Upper lobe of left lung (tissue), 6 donors: ENCODE results near the gene PLA2G4A. TPM values are rescaled to one million over a fixed set of nuclear protein-coding genes. Genes with fewer than 3 reads are reported as not detected.

ENCODE experiments used
- ATAC-seq, 2 donors: fragments of 200-7000 bp; cut with Tn5 transposase; one replicate each; pipeline ENCODE4 v1.9.1; 2022; ENCODE audit warnings: mild to moderate bottlenecking in 2 of 2, moderate library complexity in 2 of 2; ENCODE audit not compliant: low FRiP score in 2 of 2
- DNase-seq, 2 donors: peaks; one replicate each; pipeline ENCODE4 v3.0.0-alpha.2; 2019 to 2020
- H3K27ac ChIP-seq, 4 donors: fragments of 200-600 bp; sonication (generic); one replicate each; pipeline ENCODE4 v1.5.1; 2016 to 2019
- H3K27me3 ChIP-seq, 4 donors: fragments of 200-600 bp; sonication (generic); one replicate each; pipeline ENCODE4 v1.5.1; 2017 to 2019
- H3K36me3 ChIP-seq, 4 donors: fragments of 200-600 bp; sonication (generic); one replicate each; pipeline ENCODE4 v1.5.1; 2016 to 2019
- H3K4me1 ChIP-seq, 4 donors: fragments of 200-600 bp; sonication (generic); one replicate each; pipeline ENCODE4 v1.5.1; 2018 to 2019
- H3K4me3 ChIP-seq, 4 donors: fragments of 200-600 bp; sonication (generic); one replicate each; pipeline ENCODE4 v1.5.1; 2017 to 2019; ENCODE audit warnings: mild to moderate bottlenecking in 2 of 4, moderate library complexity in 1 of 4
- H3K9me3 ChIP-seq, 4 donors: fragments of 200-600 bp; sonication (generic); one replicate each; pipeline ENCODE4 v1.5.1; 2018 to 2019
- EP300 ChIP-seq, 4 donors: sonication (generic); formaldehyde crosslinking; IDR thresholded peaks; one replicate each; pipeline ENCODE4 v1.5.1; 2017; ENCODE audit warnings: antibody characterized with exemption in 4 of 4, control low read depth in 2 of 4
- POLR2A ChIP-seq, 4 donors: fragments of 450-650 bp; IDR thresholded peaks; one replicate each; pipeline ENCODE4 v1.5.1; 2016 to 2017; ENCODE audit warnings: antibody characterized with exemption in 4 of 4, mild to moderate bottlenecking in 2 of 4
- POLR2AphosphoS5 ChIP-seq, 2 donors: sonication (generic); formaldehyde crosslinking; IDR thresholded peaks; one replicate each; pipeline ENCODE4 v1.5.1; 2017; ENCODE audit warnings: antibody characterized with exemption in 2 of 2
- WGBS, 2 donors: methylation state at CpG; one replicate each; pipeline ENCODE4 v1.1.5; 2017 to 2018; 5-methylcytosine and 5-hydroxymethylcytosine counted together
- total RNA-seq, 6 donors: library from RNA; depleted of rRNA in 4 of 6; stranded (reverse); fragments of >200 nt in 4 of 6; gene quantifications; one replicate each; pipeline versions ENCODE4 v1.1.0 to v1.2.1, GENCODE V29; 2016 to 2021
- TF ChIP-seq, protein P1 (sequence below), 6 experiments: fragments of 450-650 bp in 4 of 6; fragments of 200-600 bp in 2 of 6; sonication (generic) in 2 of 6; IDR thresholded peaks; one replicate each; pipeline ENCODE4 v1.5.1; 2016 to 2019; ENCODE audit warnings: antibody characterized with exemption in 6 of 6
- donor health status: DM: no; HTN: no; CAD: no; lungs with moderate emphysema.
- donor health status: DM: no; HTN: yes; CAD: no; lungs with severe emphysema.

Gene PLA2G4A
- total RNA-seq, 6 donors from 2014 or later: 2.1 to 11.8 (median 7.5) TPM

DNA sequence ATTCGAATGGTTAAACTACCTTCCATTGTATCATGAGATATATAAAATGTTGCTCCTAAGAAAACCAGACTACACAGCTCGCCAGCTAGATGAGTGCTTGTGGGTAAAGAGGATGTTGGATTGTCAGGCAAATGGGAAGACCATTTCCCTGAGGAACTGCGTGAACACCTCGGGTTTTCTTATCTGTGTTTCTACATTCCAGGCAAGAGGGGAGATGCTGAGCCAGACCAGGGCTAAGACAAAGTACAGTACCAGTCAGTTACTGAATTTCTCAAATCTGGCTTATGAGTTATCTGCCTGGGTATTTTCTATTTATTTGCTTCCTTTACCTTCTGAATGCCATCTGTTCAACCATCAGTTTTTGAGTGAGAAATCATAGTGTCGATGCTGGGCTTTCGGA, 170.8 kb downstream of the PLA2G4A start:
- Histone ChIP-seq H3K4me3 (no peak overlapping the region), H3K27ac (no peak overlapping the region), H3K9me3 (no peaks in the 10 kb centered on the region), H3K4me1 (no peaks in the 10 kb centered on the region), H3K36me3 (no peaks in the 10 kb centered on the region), H3K27me3 (no peaks in the 10 kb centered on the region)
- WGBS, 2 donors: 77 to 81% methylated on average over 6 of the region's 6 CpGs
- no peak for ATAC-seq
- no peak for TF ChIP-seq POLR2AphosphoS5 (IDR thresholded peaks at IDR 0.05)
- no peak for TF ChIP-seq EP300 (IDR thresholded peaks at IDR 0.05)
- no peak for TF ChIP-seq POLR2A (IDR thresholded peaks at IDR 0.05)
- TF ChIP-seq, protein P1, sequence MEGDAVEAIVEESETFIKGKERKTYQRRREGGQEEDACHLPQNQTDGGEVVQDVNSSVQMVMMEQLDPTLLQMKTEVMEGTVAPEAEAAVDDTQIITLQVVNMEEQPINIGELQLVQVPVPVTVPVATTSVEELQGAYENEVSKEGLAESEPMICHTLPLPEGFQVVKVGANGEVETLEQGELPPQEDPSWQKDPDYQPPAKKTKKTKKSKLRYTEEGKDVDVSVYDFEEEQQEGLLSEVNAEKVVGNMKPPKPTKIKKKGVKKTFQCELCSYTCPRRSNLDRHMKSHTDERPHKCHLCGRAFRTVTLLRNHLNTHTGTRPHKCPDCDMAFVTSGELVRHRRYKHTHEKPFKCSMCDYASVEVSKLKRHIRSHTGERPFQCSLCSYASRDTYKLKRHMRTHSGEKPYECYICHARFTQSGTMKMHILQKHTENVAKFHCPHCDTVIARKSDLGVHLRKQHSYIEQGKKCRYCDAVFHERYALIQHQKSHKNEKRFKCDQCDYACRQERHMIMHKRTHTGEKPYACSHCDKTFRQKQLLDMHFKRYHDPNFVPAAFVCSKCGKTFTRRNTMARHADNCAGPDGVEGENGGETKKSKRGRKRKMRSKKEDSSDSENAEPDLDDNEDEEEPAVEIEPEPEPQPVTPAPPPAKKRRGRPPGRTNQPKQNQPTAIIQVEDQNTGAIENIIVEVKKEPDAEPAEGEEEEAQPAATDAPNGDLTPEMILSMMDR (IDR thresholded peaks at IDR 0.05): no peak
- DNase-seq: no peak

DNA sequence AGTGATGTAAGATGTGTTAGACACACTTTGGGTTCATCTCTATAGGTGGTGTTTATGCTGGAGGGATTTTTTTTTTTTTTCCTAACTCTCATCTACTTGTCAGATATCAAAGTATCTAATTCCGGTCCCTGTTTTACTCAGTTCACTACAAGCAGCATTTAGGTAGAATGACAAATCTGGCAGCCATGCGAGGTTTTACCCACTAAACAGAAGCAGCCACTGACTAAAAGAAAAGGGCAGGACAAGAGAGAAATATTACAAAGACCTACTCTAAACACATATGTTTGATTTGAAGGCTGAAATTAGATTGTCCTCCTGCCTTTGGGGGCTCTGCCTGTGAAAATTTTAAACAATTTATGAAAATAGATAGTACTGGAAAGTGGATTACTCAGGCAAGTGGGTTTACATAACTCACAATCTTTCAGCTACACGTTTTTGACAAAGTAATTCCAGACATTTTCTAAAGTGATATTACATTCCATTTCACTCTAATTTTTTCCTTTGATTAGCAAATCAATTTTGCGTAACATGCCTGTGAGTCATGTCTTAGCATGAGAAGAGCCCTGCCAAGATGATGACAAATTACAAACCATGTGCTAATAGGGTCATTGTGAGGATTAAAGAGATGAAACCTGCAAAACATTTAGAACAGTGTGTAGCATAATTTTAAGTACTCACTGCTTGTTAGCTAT, 172.6 kb downstream of the PLA2G4A start:
- 53 to 55% methylated on average over 4 of the region's 4 CpGs for WGBS, 2 donors
- TF ChIP-seq EP300 (IDR thresholded peaks at IDR 0.05): peak in 1 of 4 donors; percentile 35
- TF ChIP-seq, protein P1 (IDR thresholded peaks at IDR 0.05): no peak
- no peak for TF ChIP-seq POLR2A (IDR thresholded peaks at IDR 0.05)
- no peak for TF ChIP-seq POLR2AphosphoS5 (IDR thresholded peaks at IDR 0.05)
- no peak overlapping the region for H3K27ac ChIP-seq
- H3K36me3 ChIP-seq: no peaks in the 10 kb centered on the region
- peak in 1 of 2 donors; percentile 83 for ATAC-seq
- H3K27me3 ChIP-seq: no peaks in the 10 kb centered on the region
- H3K9me3 ChIP-seq: no peaks in the 10 kb centered on the region
- H3K4me3 ChIP-seq: no peak overlapping the region
- no peaks in the 10 kb centered on the region for H3K4me1 ChIP-seq
- DNase-seq: no peak

DNA sequence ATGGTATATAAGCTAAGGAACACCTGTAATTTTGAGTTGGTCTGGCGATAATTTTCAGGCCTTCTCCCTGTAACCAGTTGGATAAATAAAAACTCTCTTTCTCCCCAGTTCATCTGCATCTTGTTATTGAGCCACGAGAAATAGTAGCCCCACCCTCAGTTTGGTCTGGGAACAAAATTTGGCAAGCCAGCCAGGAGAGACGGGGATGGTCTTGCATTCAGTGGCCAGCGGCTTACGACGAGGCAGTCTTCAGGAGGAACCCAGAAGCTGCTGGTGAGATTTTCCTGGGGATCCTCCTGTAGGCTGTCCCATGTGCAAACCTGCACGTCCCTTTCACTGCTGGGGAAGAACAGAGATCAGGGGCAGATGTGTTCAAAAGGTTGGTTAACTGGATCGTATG, 174.6 kb downstream of the PLA2G4A start:
- H3K27ac ChIP-seq: no peak overlapping the region

DNA sequence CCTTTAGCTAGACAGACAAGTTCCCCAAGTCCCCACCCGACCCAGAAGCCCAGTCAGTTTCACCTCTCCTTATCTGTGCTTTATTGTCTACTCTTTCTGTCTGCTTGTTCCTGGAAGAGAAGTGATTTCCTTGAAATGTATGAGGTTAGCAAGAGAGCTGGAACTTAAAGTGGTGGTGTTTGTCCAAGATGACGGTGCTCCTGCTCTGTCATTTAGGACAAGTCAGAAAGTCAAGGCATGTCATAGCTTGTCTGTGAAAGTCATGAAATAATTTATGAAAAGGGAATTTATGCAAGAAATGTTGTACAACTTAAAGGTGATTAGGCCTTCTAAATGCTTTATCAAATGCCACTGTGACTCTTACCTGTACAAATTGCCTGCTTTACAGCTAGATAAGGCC, 178.1 kb downstream of the PLA2G4A start:
- Histone ChIP-seq H3K4me3 (no peak overlapping the region), H3K27ac (no peak overlapping the region), H3K4me1 (no peaks in the 10 kb centered on the region), H3K9me3 (peaks cover 0 to 3% (median 0%) of the 10 kb centered on the region in 4 donors), H3K27me3 (no peaks in the 10 kb centered on the region), H3K36me3 (no peaks in the 10 kb centered on the region)
- ATAC-seq: no peak
- WGBS, 2 donors: 70 to 77% methylated on average over 2 of the region's 2 CpGs
- DNase-seq: no peak
- TF ChIP-seq POLR2A (IDR thresholded peaks at IDR 0.05) (no peak), POLR2AphosphoS5 (IDR thresholded peaks at IDR 0.05) (no peak), EP300 (IDR thresholded peaks at IDR 0.05) (no peak)
- TF ChIP-seq, protein P1 (IDR thresholded peaks at IDR 0.05): no peak

More for the DNA sequence above, 174.6 kb downstream of the PLA2G4A start:
- ATAC-seq: no peak
- TF ChIP-seq POLR2A (IDR thresholded peaks at IDR 0.05) (no peak), POLR2AphosphoS5 (IDR thresholded peaks at IDR 0.05) (no peak), EP300 (IDR thresholded peaks at IDR 0.05) (no peak)
- TF ChIP-seq, protein P1 (IDR thresholded peaks at IDR 0.05): no peak
- 91 to 93% methylated on average over 8 of the region's 8 CpGs for WGBS, 2 donors
- Histone ChIP-seq H3K4me3 (no peak overlapping the region), H3K36me3 (no peaks in the 10 kb centered on the region), H3K27me3 (no peaks in the 10 kb centered on the region), H3K9me3 (peaks cover 0 to 3% (median 0%) of the 10 kb centered on the region in 4 donors), H3K4me1 (no peaks in the 10 kb centered on the region)
- DNase-seq: no peak

DNA sequence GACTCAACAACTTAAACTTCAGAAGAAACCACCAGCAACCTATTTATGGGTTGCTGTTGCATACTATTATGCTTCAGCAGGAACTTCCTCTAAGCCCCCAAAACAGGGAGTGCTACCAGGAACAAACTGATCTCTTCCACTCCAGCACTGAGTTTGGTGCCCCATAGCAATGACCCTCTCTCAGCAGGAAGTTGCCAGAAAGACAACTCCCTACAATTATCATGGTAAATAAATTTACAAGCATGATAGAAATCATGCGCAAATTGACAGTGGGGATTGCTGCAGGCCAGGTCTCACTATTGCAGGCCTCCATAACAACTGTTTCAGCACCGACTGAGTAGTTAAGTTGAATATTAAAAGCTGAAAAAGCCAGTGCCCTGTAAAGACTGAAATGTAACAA, 180.6 kb downstream of the PLA2G4A start:
- H3K36me3 ChIP-seq: no peaks in the 10 kb centered on the region
- TF ChIP-seq POLR2AphosphoS5 (IDR thresholded peaks at IDR 0.05) (no peak), POLR2A (IDR thresholded peaks at IDR 0.05) (no peak), EP300 (IDR thresholded peaks at IDR 0.05) (no peak)
- TF ChIP-seq, protein P1 (IDR thresholded peaks at IDR 0.05): no peak
- no peaks in the 10 kb centered on the region for H3K27me3 ChIP-seq
- H3K4me3 ChIP-seq: no peak overlapping the region
- 84 to 86% methylated on average over 2 of the region's 2 CpGs for WGBS, 2 donors
- no peak for ATAC-seq
- no peak overlapping the region for H3K27ac ChIP-seq
- no peak for DNase-seq
- peaks cover 0 to 3% (median 0%) of the 10 kb centered on the region in 4 donors for H3K9me3 ChIP-seq
- H3K4me1 ChIP-seq: no peaks in the 10 kb centered on the region
